ENCODE data around the gene ACYP1.

GRCh38 chr14:75107186-75107585 is 43.4 kb upstream of the ACYP1 start:
- TF ChIP-seq POLR2A (IDR thresholded peaks at IDR 0.05), result no peak
- no peak for TF ChIP-seq CTCF (IDR thresholded peaks at IDR 0.05)

Data from uterus (tissue), 2 donors.